ENCODE data around the gene ARHGAP15. TPM values are rescaled to one million over a fixed set of nuclear protein-coding genes. Genes with fewer than 3 reads are reported as not detected.

The ARHGAP15 gene
- total RNA-seq, 1 donor from 2014 or later: 7.0 TPM

DNA sequence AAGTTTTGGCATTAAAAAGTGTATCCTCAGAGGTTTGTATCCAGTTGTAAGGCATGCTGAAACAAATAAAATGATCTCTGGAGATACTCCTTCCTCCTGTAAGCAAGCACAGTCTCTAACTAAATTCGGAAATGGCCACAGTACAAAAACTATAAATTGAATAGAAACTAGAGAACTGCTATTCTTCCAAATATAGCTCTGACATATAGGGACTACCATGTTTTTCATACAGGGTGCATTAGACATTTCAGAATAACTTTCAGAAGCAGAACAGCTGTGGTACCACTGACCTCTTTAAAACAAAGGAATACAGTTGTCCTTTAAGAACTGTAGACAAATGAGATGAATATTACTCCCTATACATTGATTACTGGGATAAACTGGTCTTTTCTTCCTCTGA is 568.5 kb downstream of the ARHGAP15 start:
- no peak for TF ChIP-seq CTCF (IDR thresholded peaks at IDR 0.05; ENCODE audit: borderline replicate concordance)
- no peaks in the 10 kb centered on the region for H3K36me3 ChIP-seq
- no peak overlapping the region for H3K4me3 ChIP-seq
- H3K9me3 ChIP-seq (replicated peaks): no peaks in the 10 kb centered on the region
- DNase-seq: no peak
- H3K27ac ChIP-seq (replicated peaks): no peak overlapping the region
- no peaks in the 10 kb centered on the region for H3K27me3 ChIP-seq (ENCODE audit: low read depth)
- no peaks in the 10 kb centered on the region for H3K4me1 ChIP-seq
- intact Hi-C loops (cut with micrococcal nuclease): no loop called here

DNA sequence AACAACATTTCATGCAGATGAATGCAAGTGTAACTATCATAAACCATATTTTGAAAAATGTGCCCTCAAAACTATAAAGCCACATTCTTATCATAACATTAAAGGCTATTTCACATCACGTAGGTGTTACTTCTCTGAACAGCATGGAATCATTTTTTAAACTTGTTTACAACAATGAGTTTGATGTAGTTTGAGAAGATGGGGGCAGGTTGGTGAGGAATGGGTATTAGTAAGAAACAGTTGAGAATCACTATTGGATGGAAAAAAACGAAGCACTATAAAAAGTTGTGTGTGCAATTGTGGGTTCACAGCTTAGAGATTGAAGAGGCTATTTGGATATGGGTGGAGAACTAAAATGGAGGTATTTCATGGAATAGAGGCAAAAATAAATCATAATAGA is 569.1 kb downstream of the ARHGAP15 start:
- Histone ChIP-seq H3K27ac (replicated peaks) (no peak overlapping the region), H3K9me3 (replicated peaks) (no peaks in the 10 kb centered on the region), H3K4me1 (no peaks in the 10 kb centered on the region), H3K27me3 (ENCODE audit: low read depth) (no peaks in the 10 kb centered on the region), H3K4me3 (no peak overlapping the region), H3K36me3 (no peaks in the 10 kb centered on the region)
- DNase-seq: no peak
- intact Hi-C loops (cut with micrococcal nuclease): no loop called here
- TF ChIP-seq CTCF (IDR thresholded peaks at IDR 0.05; ENCODE audit: borderline replicate concordance): no peak

GRCh38 chr2:143698888-143699570 is 569.8 kb downstream of the ARHGAP15 start:
- Histone ChIP-seq H3K27ac (replicated peaks) (no peak overlapping the region), H3K9me3 (replicated peaks) (no peaks in the 10 kb centered on the region), H3K4me1 (no peaks in the 10 kb centered on the region), H3K4me3 (no peak overlapping the region), H3K36me3 (no peaks in the 10 kb centered on the region), H3K27me3 (ENCODE audit: low read depth) (no peaks in the 10 kb centered on the region)
- no peak for TF ChIP-seq CTCF (IDR thresholded peaks at IDR 0.05; ENCODE audit: borderline replicate concordance)
- no peak for DNase-seq
- intact Hi-C loops (cut with micrococcal nuclease): no loop called here

GRCh38 chr2:143700865-143701264 is 571.6 kb downstream of the ARHGAP15 start:
- Histone ChIP-seq H3K27me3 (ENCODE audit: low read depth) (no peaks in the 10 kb centered on the region), H3K4me1 (no peaks in the 10 kb centered on the region), H3K27ac (replicated peaks) (no peak overlapping the region), H3K36me3 (no peaks in the 10 kb centered on the region), H3K9me3 (replicated peaks) (no peaks in the 10 kb centered on the region), H3K4me3 (no peak overlapping the region)
- no peak for TF ChIP-seq CTCF (IDR thresholded peaks at IDR 0.05; ENCODE audit: borderline replicate concordance)
- no peak for DNase-seq
- intact Hi-C loops (cut with micrococcal nuclease): no loop called here

DNA sequence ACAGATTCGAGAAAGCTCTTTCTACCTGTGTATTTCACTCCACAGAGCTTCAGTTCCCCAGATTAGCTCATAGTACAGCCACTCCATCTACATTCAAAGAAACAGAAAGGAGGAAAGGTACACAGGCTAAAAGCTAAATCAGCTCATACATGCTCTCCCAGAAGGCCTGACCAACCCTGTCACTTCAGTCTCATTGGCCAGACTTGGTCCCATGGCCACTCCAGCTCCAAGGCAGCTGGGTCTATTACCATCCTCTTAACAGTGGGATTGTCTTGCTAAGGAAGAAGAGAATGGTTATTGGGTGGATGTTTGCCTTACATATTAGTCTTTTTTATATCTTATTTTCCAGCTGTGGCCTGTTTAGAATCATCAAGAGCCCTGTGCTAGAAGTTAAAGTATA is 572.6 kb downstream of the ARHGAP15 start:
- no peaks in the 10 kb centered on the region for H3K27me3 ChIP-seq (ENCODE audit: low read depth)
- no peak for TF ChIP-seq CTCF (IDR thresholded peaks at IDR 0.05; ENCODE audit: borderline replicate concordance)
- intact Hi-C loops (cut with micrococcal nuclease): no loop called here
- no peak overlapping the region for H3K4me3 ChIP-seq
- DNase-seq: no peak
- no peak overlapping the region for H3K27ac ChIP-seq (replicated peaks)
- H3K36me3 ChIP-seq: no peaks in the 10 kb centered on the region
- H3K4me1 ChIP-seq: no peaks in the 10 kb centered on the region
- no peaks in the 10 kb centered on the region for H3K9me3 ChIP-seq (replicated peaks)
